GM12801 (cell line): ENCODE data around the gene KRT14.

Source experiments
- CTCF ChIP-seq: IDR thresholded peaks from one replicate; pipeline ENCODE4 v1.5.1; 2011; ENCODE audit warnings: control low read depth; ENCODE audit not compliant: insufficient read length; ENCODE audit errors: extremely low read depth

The KRT14 gene

GRCh38 chr17:41561554-41561953, 25.1 kb downstream of the KRT14 start:
- no peak for TF ChIP-seq CTCF

DNA sequence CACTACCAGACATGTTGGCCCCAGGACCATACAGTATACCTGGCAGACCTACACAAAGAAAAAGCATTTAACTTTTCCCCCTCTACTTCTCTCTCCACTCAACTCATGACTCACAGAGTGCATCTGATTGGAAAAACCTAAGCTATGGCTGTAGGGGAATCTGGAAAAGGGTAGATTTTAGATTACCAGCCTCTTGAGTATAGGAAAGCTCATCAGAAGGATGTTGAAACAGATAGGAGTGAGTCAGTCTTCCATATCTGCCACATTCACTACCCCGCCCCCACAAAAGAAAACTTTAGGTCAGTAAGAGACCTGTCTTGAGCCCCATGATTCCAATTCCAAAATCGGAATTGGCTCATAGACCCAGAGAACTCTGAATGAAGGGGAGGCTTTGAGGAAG, 27.1 kb downstream of the KRT14 start:
- TF ChIP-seq CTCF = no peak

DNA sequence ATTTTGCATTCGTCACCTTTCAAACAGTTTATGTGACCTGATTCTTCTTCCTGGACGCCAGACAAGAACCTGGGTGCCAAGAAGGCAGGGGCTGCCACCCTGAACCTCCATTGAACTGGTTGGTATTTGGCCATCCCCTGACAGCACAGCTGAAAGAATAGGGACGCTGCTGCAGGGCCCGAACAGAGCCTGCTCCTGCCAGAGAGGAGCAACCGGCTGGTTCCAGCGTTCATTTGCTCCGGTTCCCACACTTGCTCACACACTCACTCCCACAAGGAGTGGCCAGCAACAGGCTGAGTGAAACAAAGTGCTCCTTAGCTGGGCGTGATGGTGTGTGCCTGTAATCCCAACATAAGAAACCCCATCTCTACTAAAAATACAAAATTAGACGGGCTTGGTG, 29.8 kb downstream of the KRT14 start:
- TF ChIP-seq CTCF = no peak

GRCh38 chr17:41556306-41556705, 30.4 kb downstream of the KRT14 start:
- no peak for TF ChIP-seq CTCF

- TF ChIP-seq CTCF = no peak
Measured at GRCh38 chr17:41555105-41555887, 31.4 kb downstream of the KRT14 start.

DNA sequence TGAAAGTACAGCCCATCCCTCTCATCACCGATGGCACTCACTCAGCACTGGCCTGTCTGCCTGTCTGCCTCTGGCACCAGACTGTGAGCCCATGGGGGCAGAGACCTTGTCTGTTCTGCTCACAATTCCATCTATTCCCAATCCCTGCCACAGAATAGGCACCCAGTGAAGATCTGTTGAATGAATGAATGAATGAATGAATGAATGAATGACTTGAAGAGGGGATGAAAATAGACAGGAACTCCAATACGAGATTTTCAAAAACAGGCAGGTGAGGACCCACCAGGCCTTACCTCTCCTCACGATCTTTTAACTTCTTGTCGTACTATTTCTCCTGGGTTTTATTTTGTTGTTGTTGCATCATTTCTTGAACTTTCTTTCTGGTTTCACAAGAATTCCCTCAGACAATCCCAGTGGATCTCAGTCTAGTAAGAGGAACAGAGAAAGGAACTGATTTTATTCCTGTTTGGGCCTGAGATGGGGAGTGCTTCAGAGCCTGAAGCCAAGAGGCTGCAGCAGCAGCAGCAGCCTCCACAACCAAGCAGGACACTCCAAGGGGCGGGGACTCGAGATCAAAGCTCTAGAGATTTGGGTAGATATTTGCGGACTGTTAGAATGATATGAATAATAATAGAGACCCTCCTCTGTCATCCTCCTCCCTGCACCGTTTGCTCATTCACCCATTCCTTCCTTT, 32.6 kb downstream of the KRT14 start:
- no peak for TF ChIP-seq CTCF

DNA sequence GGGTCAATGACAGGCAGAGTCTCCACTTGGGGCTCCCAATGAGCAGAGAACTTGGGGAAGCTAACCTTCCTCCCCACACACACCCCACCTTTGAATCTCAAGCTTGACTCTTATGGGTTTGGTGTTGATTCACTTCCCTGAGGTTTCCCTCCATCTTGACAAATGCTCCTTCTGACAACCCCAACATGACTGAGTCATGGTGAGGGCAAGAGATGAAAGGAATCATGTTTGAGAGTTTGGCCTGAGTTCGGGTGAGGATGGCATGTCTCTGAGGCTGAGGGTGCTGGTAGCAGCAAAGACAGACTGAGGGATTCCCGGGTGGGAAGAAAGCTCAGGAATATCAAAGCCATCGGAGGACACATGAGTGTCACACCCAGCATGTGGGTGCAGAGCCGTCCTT, 33.5 kb downstream of the KRT14 start:
- no peak for TF ChIP-seq CTCF
